GM12878 (cell line): ENCODE data around the gene SPTLC2. TPM values are rescaled to one million over a fixed set of nuclear protein-coding genes. Genes with fewer than 3 reads are reported as not detected.

ENCODE experiments used
- ATAC-seq: fragments of 200-7000 bp; cut with Tn5 transposase; 3 replicates; pipeline ENCODE4 v1.9.1; 2020; ENCODE audit warnings: mild to moderate bottlenecking, moderate library complexity
- BruUV-seq: library from RNA; stranded (reverse); fragments of 400-500 nt; replicated peaks from 2 replicates; lab custom pipeline; 2021; lab: Mats Ljungman, UMichigan
- CTCF ChIA-PET: fragments of 300-600 bp; sonication (Branson Sonifier 250); formaldehyde crosslinking; extraction: SDS; loops from one replicate; lab custom pipeline; 2021; ENCODE audit warnings: inconsistent platforms; lab: Yijun Ruan, JAX
- POLR2A ChIA-PET: fragments of 350-600 bp; formaldehyde crosslinking; extraction: SDS; loops from one replicate; lab custom pipeline; 2021; ENCODE audit warnings: inconsistent platforms; lab: Charles Lee
- RAD21 ChIA-PET: fragments of 300-600 bp; sonication (Branson Sonifier 250); formaldehyde crosslinking; loops from one replicate; lab custom pipeline; 2023; ENCODE audit warnings: antibody characterized with exemption; ENCODE audit not compliant: unreplicated experiment; lab: Charles Lee
- SMC1A ChIA-PET: fragments of 300-600 bp; sonication (Branson Sonifier 250); formaldehyde crosslinking; loops from one replicate; lab custom pipeline; 2023; ENCODE audit not compliant: unreplicated experiment, uncharacterized antibody; lab: Charles Lee
- DNase-seq: peaks from one replicate; pipeline ENCODE4 v3.0.0-alpha.2; 2011; ENCODE audit warnings: low read depth, low spot score
- FAIRE-seq: peaks from 3 replicates; lab custom pipeline; 2011; peaks lifted over from hg19 to GRCh38; lab: Jason Lieb, UNC
- H2AFZ ChIP-seq: 2 replicates; pipeline ENCODE4 v1.6.0; 2011; ENCODE audit warnings: low read depth, low read length, control low read depth; ENCODE audit not compliant: control insufficient read depth
- H3K27ac ChIP-seq: 2 replicates; pipeline ENCODE4 v1.5.1; 2011; ENCODE audit warnings: control low read depth; ENCODE audit not compliant: control insufficient read depth, insufficient read depth
- H3K27me3 ChIP-seq, 2 experiments: replicated peaks in 1 of 2; 2 replicates each; pipeline versions ENCODE4 v1.6.0 to v1.6.1; 2011; ENCODE audit warnings: low read length in 1 of 2; ENCODE audit not compliant: control insufficient read depth in 2 of 2, insufficient read depth in 2 of 2
- H3K36me3 ChIP-seq, 2 experiments: 2 replicates each; pipeline ENCODE4 v1.5.1; 2011; ENCODE audit warnings: low read length in 1 of 2; ENCODE audit not compliant: control insufficient read depth in 2 of 2, insufficient read depth in 2 of 2
- H3K4me1 ChIP-seq: 2 replicates; pipeline ENCODE4 v1.6.1; 2011; ENCODE audit warnings: mild to moderate bottlenecking, low read length, moderate library complexity, mixed read lengths; ENCODE audit not compliant: control insufficient read depth, insufficient read depth
- H3K4me2 ChIP-seq: 2 replicates; pipeline ENCODE4 v1.6.0; 2011; ENCODE audit warnings: control low read depth; ENCODE audit not compliant: control insufficient read depth, insufficient read depth
- H3K4me3 ChIP-seq: fragments of 200-600 bp; sonication (generic); 2 replicates; pipeline ENCODE4 v1.5.1; 2016
- H3K79me2 ChIP-seq: 2 replicates; pipeline ENCODE4 v1.6.0; 2011; ENCODE audit warnings: low read length; ENCODE audit not compliant: control insufficient read depth, insufficient read depth
- H3K9ac ChIP-seq: 2 replicates; pipeline ENCODE4 v1.8.0; 2011; ENCODE audit warnings: low read length, control low read depth, mixed read lengths; ENCODE audit not compliant: control insufficient read depth, insufficient read depth
- H3K9me3 ChIP-seq: replicated peaks from 3 replicates; pipeline ENCODE4 v1.5.1; 2011; ENCODE audit warnings: mild to moderate bottlenecking, low read length; ENCODE audit not compliant: control insufficient read depth, insufficient read depth
- H4K20me1 ChIP-seq: 2 replicates; pipeline ENCODE4 v1.6.0; 2011; ENCODE audit not compliant: control insufficient read depth, insufficient read depth
- ATF7 ChIP-seq: fragments of 450-650 bp; IDR thresholded peaks from 2 replicates; pipeline ENCODE4 v1.6.1; 2016; ENCODE audit warnings: low read depth, mild to moderate bottlenecking
- CBX5 ChIP-seq: sonication (generic); IDR thresholded peaks from 2 replicates; pipeline ENCODE4 v1.6.1; 2016; ENCODE audit warnings: low read depth, moderate library complexity, mild to moderate bottlenecking, inconsistent platforms
- E2F4 ChIP-seq: IDR thresholded peaks from 2 replicates; pipeline ENCODE4 v1.6.1; 2012; ENCODE audit warnings: low read depth, low read length, improper control_type of control experiment
- EGR1 ChIP-seq, 2 experiments: IDR thresholded peaks; 1 replicate in 1 of 2; 2 replicates in 1 of 2; pipeline ENCODE4 v1.6.1; 2011 to 2012; ENCODE audit warnings: low read depth in 2 of 2, low read length in 2 of 2, borderline replicate concordance in 1 of 2, mild to moderate bottlenecking in 1 of 2, moderate library complexity in 1 of 2
- FOXK2 ChIP-seq: fragments of 450-650 bp; IDR thresholded peaks from 2 replicates; pipeline ENCODE4 v1.6.1; 2017; ENCODE audit warnings: mild to moderate bottlenecking, moderate library complexity
- JUNB ChIP-seq: IDR thresholded peaks from 2 replicates; pipeline ENCODE4 v1.6.1; 2016; ENCODE audit warnings: antibody characterized with exemption, mild to moderate bottlenecking
- RCOR1 ChIP-seq: conservative IDR thresholded peaks from 2 replicates; pipeline ENCODE4 v1.6.1; 2012; ENCODE audit warnings: low read depth, low read length, improper control_type of control experiment
- SIN3A ChIP-seq: IDR thresholded peaks from 2 replicates; pipeline ENCODE4 v1.6.1; 2012; ENCODE audit warnings: low read depth, low read length, improper control_type of control experiment
- TARDBP ChIP-seq: IDR thresholded peaks from 2 replicates; pipeline ENCODE4 v1.6.1; 2016; ENCODE audit warnings: borderline replicate concordance
- ZNF24 ChIP-seq: fragments of 450-650 bp; IDR thresholded peaks from 2 replicates; pipeline ENCODE4 v1.6.1; 2017; ENCODE audit warnings: antibody characterized with exemption, mild to moderate bottlenecking
- ZNF384 ChIP-seq: IDR thresholded peaks from 2 replicates; pipeline ENCODE4 v1.6.1; 2012; ENCODE audit warnings: low read depth, mild to moderate bottlenecking, low read length, improper control_type of control experiment, borderline replicate concordance
- whole genome bisulfite sequencing: methylation state at CpG from one replicate; pipeline ENCODE4 v1.1.6; 2016; ENCODE audit warnings: low lambda C conversion rate; ENCODE audit not compliant: insufficient replicate concordance, insufficient coverage; ENCODE audit errors: missing lambda C conversion rate; 5-methylcytosine and 5-hydroxymethylcytosine counted together
- in situ Hi-C: fragments of 300-500 bp; cut with MboI; formaldehyde crosslinking; loops from 9 replicates; pipeline ENCODE4 v1.14.3; 2018; ENCODE audit warnings: mixed read lengths
- intact Hi-C: fragments of 100-400 bp; cut with micrococcal nuclease; formaldehyde crosslinking; loops from one replicate; pipeline ENCODE4 v1.14.2; 2022; ENCODE audit not compliant: unreplicated experiment
- polyA plus RNA-seq, 11 experiments: library from polyadenylated mRNA; depleted of rRNA in 4 of 11; unstranded in 6 of 11; stranded (reverse) in 5 of 11; fragments of >200 nt; fragmentation: Nextera tagmentation in 4 of 11; fragmentation: Illumina TruSeq in 1 of 11; extraction: Ambion mirVana in 4 of 11; extraction: Trizol in 1 of 11; gene quantifications; 1 replicate in 1 of 11; 2 replicates in 10 of 11; pipeline versions ENCODE4 v1.2.1 to v1.2.3, GENCODE V29; 2011 to 2016; ENCODE audit warnings: inconsistent platforms in 2 of 11, missing spikeins in 2 of 11, low read depth in 1 of 11
- total RNA-seq, 4 experiments: library from RNA; depleted of rRNA in 3 of 4; stranded (reverse); fragments of >200 nt in 3 of 4; fragmentation: Illumina TruSeq in 1 of 4; extraction: Trizol in 1 of 4; gene quantifications; 2 replicates each; pipeline versions ENCODE4 v1.2.1 to v1.2.3, GENCODE V29; 2013 to 2021

The SPTLC2 gene
- total and polyA plus RNA-seq, 10 of the 15 experiments (the other 5 are each of a cell fraction or from before 2014, with no cell fraction given), result 6.9 to 35.1 (median 19.7) TPM

GRCh38 chr14:77543637-77544334 is 72.7 kb downstream of the SPTLC2 start:
- H3K79me2 ChIP-seq, result no peaks in the 10 kb centered on the region
- no peaks in the 10 kb centered on the region for H3K9me3 ChIP-seq
- in situ Hi-C loops (no loop called here), intact Hi-C loops (loop anchor here (5.0 to 10.0 kb wide), 3 partner anchors 74 to 389 kb away; partner anchors contain the start of genes GSTZ1, POMT2 and SPTLC2)
- 75% methylated on average over 3 of the region's 3 CpGs for WGBS
- peaks cover 2 to 7% of the 10 kb centered on the region in 2 experiments; a peak in 3 of 4 replicates for H3K36me3 ChIP-seq
- no peak overlapping the region for H3K27ac ChIP-seq
- H3K4me1 ChIP-seq, result peaks cover 19% of the 10 kb centered on the region
- RAD21 ChIA-PET, result interaction anchor here (1.0 to 1.3 kb wide), 2 partner anchors 10 to 85 kb away, joined by 3 to 5 read pairs; no protein-coding TSS in a partner anchor
- FAIRE-seq (no peak), DNase-seq (no peak), ATAC-seq (no peak)
- no peak for TF ChIP-seq ATF7
- TF ChIP-seq FOXK2, result no peak
- no peak for TF ChIP-seq ZNF24
- TF ChIP-seq EGR1 (IDR thresholded peaks at IDR 0.05; ENCODE audit: borderline replicate concordance in 1 of 2, low read depth in 2 of 2, low read length in 2 of 2), result no peak
- TF ChIP-seq SIN3A, result no peak
- no peak for TF ChIP-seq CBX5
- TF ChIP-seq JUNB, result no peak
- no peak for TF ChIP-seq TARDBP
- no peak for TF ChIP-seq RCOR1
- no peak for TF ChIP-seq ZNF384
- no peak for TF ChIP-seq E2F4
- no TSS peak for BruUV-seq
- CTCF ChIA-PET, result interaction anchor here (0.6 to 4.7 kb wide), 3 partner anchors 8 to 231 kb away, joined by 3 to 29 read pairs (median 15); no protein-coding TSS in a partner anchor
- no peak overlapping the region for H2AFZ ChIP-seq
- SMC1A ChIA-PET, result interaction anchor here (1.1 to 2.1 kb wide), 6 partner anchors 9 to 242 kb away, joined by 3 to 11 read pairs (median 4); no protein-coding TSS in a partner anchor
- no peak overlapping the region for H3K4me2 ChIP-seq
- H4K20me1 ChIP-seq, result no peaks in the 10 kb centered on the region
- H3K4me3 ChIP-seq, result no peak overlapping the region
- H3K27me3 ChIP-seq, result no peaks in the 10 kb centered on the region
- no peak overlapping the region for H3K9ac ChIP-seq
- POLR2A ChIA-PET, result no interaction called here
